Keratinocyte (primary cell): Measurements from ENCODE around the gene TUFM.

ENCODE experiments used
- CTCF ChIP-seq, 3 experiments: IDR thresholded peaks in 1 of 3; conservative IDR thresholded peaks in 1 of 3; optimal IDR thresholded peaks in 1 of 3; 2 replicates in 2 of 3; 3 replicates in 1 of 3; pipeline versions ENCODE3 to v1.5.1; 2011; ENCODE audit warnings: low read length in 3 of 3, mild to moderate bottlenecking in 3 of 3, moderate library complexity in 2 of 3, control low read depth in 1 of 3, inconsistent platforms in 1 of 3; ENCODE audit not compliant: insufficient read depth in 2 of 3; ENCODE audit errors: extremely low read depth in 1 of 3
- EZH2 ChIP-seq: IDR thresholded peaks from one replicate; pipeline ENCODE4 v1.6.1; 2012; ENCODE audit warnings: inconsistent platforms, mild to moderate bottlenecking, low read length, moderate library complexity

GRCh38 chr16:28863929-28864793, 18.0 kb upstream of the TUFM start:
- TF ChIP-seq CTCF (optimal IDR thresholded peaks at IDR 0.05 in 1 of 3, IDR thresholded peaks at IDR 0.05 in 1 of 3, conservative IDR thresholded peaks at IDR 0.05 in 1 of 3; ENCODE audit: extremely low read depth in 1 of 3, insufficient read depth in 2 of 3, low read length in 3 of 3) (no peak), EZH2 (no peak)
